ENCODE data around the gene AVP. TPM values are rescaled to one million over a fixed set of nuclear protein-coding genes. Genes with fewer than 3 reads are reported as not detected.
A peak's percentile ranks its signal among the peaks of the same experiment; 100 is the strongest.
"Not testable (repeated sequence)": the region's sequence is repeated elsewhere in the genome, so short reads cannot be mapped to it uniquely, and the experiment has no call there.

The AVP gene
- total and polyA plus RNA-seq, 2 donors from 2014 or later = 2.1 TPM; not detected in 1

- TF ChIP-seq, protein P1, sequence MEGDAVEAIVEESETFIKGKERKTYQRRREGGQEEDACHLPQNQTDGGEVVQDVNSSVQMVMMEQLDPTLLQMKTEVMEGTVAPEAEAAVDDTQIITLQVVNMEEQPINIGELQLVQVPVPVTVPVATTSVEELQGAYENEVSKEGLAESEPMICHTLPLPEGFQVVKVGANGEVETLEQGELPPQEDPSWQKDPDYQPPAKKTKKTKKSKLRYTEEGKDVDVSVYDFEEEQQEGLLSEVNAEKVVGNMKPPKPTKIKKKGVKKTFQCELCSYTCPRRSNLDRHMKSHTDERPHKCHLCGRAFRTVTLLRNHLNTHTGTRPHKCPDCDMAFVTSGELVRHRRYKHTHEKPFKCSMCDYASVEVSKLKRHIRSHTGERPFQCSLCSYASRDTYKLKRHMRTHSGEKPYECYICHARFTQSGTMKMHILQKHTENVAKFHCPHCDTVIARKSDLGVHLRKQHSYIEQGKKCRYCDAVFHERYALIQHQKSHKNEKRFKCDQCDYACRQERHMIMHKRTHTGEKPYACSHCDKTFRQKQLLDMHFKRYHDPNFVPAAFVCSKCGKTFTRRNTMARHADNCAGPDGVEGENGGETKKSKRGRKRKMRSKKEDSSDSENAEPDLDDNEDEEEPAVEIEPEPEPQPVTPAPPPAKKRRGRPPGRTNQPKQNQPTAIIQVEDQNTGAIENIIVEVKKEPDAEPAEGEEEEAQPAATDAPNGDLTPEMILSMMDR (IDR thresholded peaks at IDR 0.05; ENCODE audit: borderline replicate concordance, extremely low read depth, insufficient read depth) = no peak
- FAIRE-seq (no peak), DNase-seq (peak in 2 of 5 donors; percentile 34 to 39)
- Histone ChIP-seq H3K4me1 (ENCODE audit: control insufficient read depth in 2 of 3, insufficient read depth in 2 of 3, low read depth in 1 of 3, low read length in 3 of 3) (no peaks in the 10 kb centered on the region), H3K27me3 (ENCODE audit: control insufficient read depth, insufficient read depth, low read length) (peaks cover 1% of the 10 kb centered on the region), H3K9me3 (ENCODE audit: control insufficient read depth in 2 of 3, insufficient read depth in 1 of 3, low read length in 3 of 3) (no peaks in the 10 kb centered on the region), H3K27ac (ENCODE audit: low read depth in 2 of 2, low read length in 2 of 2) (no peak overlapping the region), H3K9ac (ENCODE audit: low read length in 3 of 3) (no peak overlapping the region), H3K36me3 (ENCODE audit: control insufficient read depth in 2 of 3, insufficient read depth in 3 of 3, low read length in 3 of 3) (no peaks in the 10 kb centered on the region), H3K4me3 (ENCODE audit: low read length in 3 of 3) (no peak overlapping the region)
- intact Hi-C loops (cut with DNase I) = no loop called here
Observed at GRCh38 chr20:3067139-3068014, 17.1 kb downstream of the AVP start.

DNA sequence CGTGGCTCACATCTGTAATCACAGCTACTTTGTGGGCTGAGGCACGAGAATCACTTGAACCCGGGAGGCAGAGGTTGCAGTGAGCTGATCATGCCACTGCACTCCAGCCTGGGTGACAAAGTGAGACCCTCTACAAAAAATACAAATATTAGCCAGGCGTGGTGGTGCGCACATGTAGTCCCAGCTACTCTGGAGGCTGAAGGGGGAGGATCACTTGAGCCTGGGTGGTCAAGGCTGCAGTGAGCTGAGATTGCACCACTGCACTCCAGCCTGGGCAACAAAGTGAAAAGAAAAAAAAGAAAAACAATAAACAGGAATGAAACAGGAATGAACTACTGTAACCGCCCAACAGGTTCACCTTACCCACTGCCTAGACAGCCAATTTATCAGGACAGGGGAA is 20.4 kb downstream of the AVP start:
- not testable (repeated sequence) for H3K27ac ChIP-seq (ENCODE audit: low read depth in 2 of 2, low read length in 2 of 2)

DNA sequence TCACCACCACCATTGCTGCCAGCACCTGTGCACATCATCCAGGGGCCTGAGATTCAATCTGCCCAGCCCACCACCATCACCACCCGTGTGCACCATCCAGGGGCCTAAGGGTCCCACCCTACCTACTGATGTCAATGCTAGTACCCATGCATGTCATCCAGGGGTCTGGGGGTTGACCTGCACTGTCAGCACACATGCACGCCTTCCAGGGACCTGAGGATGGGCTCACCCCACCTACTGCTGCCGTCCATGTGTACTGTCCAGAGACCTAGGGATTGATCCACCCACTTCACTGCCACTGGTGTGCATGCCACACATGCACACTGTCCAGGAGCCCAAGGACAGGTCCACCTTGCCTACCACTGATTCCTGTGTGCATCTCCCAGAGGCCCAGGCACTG is 25.0 kb downstream of the AVP start:
- FAIRE-seq (no peak), DNase-seq (no peak)
- no peaks in the 10 kb centered on the region for H3K9me3 ChIP-seq (ENCODE audit: control insufficient read depth in 2 of 3, insufficient read depth in 1 of 3, low read length in 3 of 3)
- TF ChIP-seq, protein P1 (IDR thresholded peaks at IDR 0.05; ENCODE audit: borderline replicate concordance, extremely low read depth, insufficient read depth) = no peak
- H3K27me3 ChIP-seq (ENCODE audit: control insufficient read depth, insufficient read depth, low read length) = no peaks in the 10 kb centered on the region
- H3K4me1 ChIP-seq (ENCODE audit: control insufficient read depth in 2 of 3, insufficient read depth in 2 of 3, low read depth in 1 of 3, low read length in 3 of 3) = no peaks in the 10 kb centered on the region
- intact Hi-C loops (cut with DNase I) = loop anchor here (10.0 kb wide), 1 partner anchor 55 kb away; no protein-coding TSS in a partner anchor
- no peak overlapping the region for H3K4me3 ChIP-seq (ENCODE audit: low read length in 3 of 3)
- no peak overlapping the region for H3K27ac ChIP-seq (ENCODE audit: low read depth in 2 of 2, low read length in 2 of 2)
- H3K9ac ChIP-seq (ENCODE audit: low read length in 3 of 3) = no peak overlapping the region
- H3K36me3 ChIP-seq (ENCODE audit: control insufficient read depth in 2 of 3, insufficient read depth in 3 of 3, low read length in 3 of 3) = no peaks in the 10 kb centered on the region

More for the DNA sequence above, 20.4 kb downstream of the AVP start:
- H3K36me3 ChIP-seq (ENCODE audit: control insufficient read depth in 2 of 3, insufficient read depth in 3 of 3, low read length in 3 of 3); DNase-seq; H3K9me3 ChIP-seq (ENCODE audit: control insufficient read depth in 2 of 3, insufficient read depth in 1 of 3, low read length in 3 of 3); H3K27me3 ChIP-seq (ENCODE audit: control insufficient read depth, insufficient read depth, low read length); H3K9ac ChIP-seq (ENCODE audit: low read length in 3 of 3); intact Hi-C loops (cut with DNase I); FAIRE-seq; H3K4me1 ChIP-seq (ENCODE audit: control insufficient read depth in 2 of 3, insufficient read depth in 2 of 3, low read depth in 1 of 3, low read length in 3 of 3); H3K4me3 ChIP-seq (ENCODE audit: low read length in 3 of 3): not testable (repeated sequence)

- H3K9ac ChIP-seq (ENCODE audit: low read length in 3 of 3) = no peak overlapping the region
- TF ChIP-seq, protein P1 (IDR thresholded peaks at IDR 0.05; ENCODE audit: borderline replicate concordance, extremely low read depth, insufficient read depth) = no peak
- no peak for FAIRE-seq
- DNase-seq = no peak
- no peak overlapping the region for H3K27ac ChIP-seq (ENCODE audit: low read depth in 2 of 2, low read length in 2 of 2)
- no peak overlapping the region for H3K4me3 ChIP-seq (ENCODE audit: low read length in 3 of 3)
- H3K9me3 ChIP-seq (ENCODE audit: control insufficient read depth in 2 of 3, insufficient read depth in 1 of 3, low read length in 3 of 3) = no peaks in the 10 kb centered on the region
- intact Hi-C loops (cut with DNase I) = loop anchor here (10.0 kb wide), 1 partner anchor 63 kb away; no protein-coding TSS in a partner anchor
- H3K36me3 ChIP-seq (ENCODE audit: control insufficient read depth in 2 of 3, insufficient read depth in 3 of 3, low read length in 3 of 3) = peaks cover 7 to 25% (median 9%) of the 10 kb centered on the region in 3 donors
- peaks cover 0 to 9% (median 0%) of the 10 kb centered on the region in 3 donors for H3K4me1 ChIP-seq (ENCODE audit: control insufficient read depth in 2 of 3, insufficient read depth in 2 of 3, low read depth in 1 of 3, low read length in 3 of 3)
- H3K27me3 ChIP-seq (ENCODE audit: control insufficient read depth, insufficient read depth, low read length) = no peaks in the 10 kb centered on the region
Observed at GRCh38 chr20:3051385-3052019, 33.0 kb downstream of the AVP start.

All from kidney (tissue), 14 donors.